Measurements from ENCODE around the gene PDE4D.

DNA sequence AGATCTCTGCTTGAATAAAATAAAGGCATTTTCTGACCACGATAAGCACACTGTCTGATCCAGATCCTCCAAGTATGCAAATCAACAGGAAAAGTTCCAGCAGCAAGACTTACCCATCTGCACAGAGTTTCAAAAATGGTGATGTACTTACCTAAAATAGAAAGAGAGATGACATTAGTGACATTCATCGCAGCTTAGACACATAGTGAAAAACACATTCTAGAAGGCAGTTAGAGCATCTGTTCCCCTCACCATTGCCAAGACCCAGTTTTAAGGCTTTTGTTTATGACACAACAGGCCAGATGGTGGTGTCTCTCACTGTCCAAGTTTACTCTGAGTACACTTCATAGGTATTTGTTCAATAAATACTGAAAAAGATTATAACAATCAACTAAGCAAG, 207.7 kb downstream of the PDE4D start:
- TF ChIP-seq CTCF (IDR thresholded peaks at IDR 0.05): no peak
- no peak for TF ChIP-seq EZH2 (IDR thresholded peaks at IDR 0.05; ENCODE audit: borderline replicate concordance, insufficient read depth, low read depth, low read length, poor library complexity, severe bottlenecking)
